Esophagus muscularis mucosa (tissue), 4 donors: Measurements from ENCODE around the gene BRMS1L. TPM values are rescaled to one million over a fixed set of nuclear protein-coding genes. Genes with fewer than 3 reads are reported as not detected.

Source experiments
- DNase-seq: peaks from one replicate; pipeline ENCODE4 v3.0.0-alpha.2; 2017; ENCODE audit errors: extremely low spot score
- H3K27ac ChIP-seq, 4 donors: fragments of 200-600 bp; sonication (generic); replicated peaks in 1 of 4; 1 replicate in 3 of 4; 2 replicates in 1 of 4; pipeline ENCODE4 v1.5.1; 2016 to 2019; ENCODE audit warnings: mild to moderate bottlenecking in 1 of 4
- H3K27me3 ChIP-seq, 4 donors: fragments of 200-600 bp; sonication (generic); one replicate each; pipeline versions ENCODE4 v1.5.1 to v1.6.0; 2016 to 2019
- H3K36me3 ChIP-seq, 4 donors: fragments of 200-600 bp; sonication (generic); one replicate each; pipeline ENCODE4 v1.5.1; 2016 to 2019
- H3K4me1 ChIP-seq, 4 donors: fragments of 200-600 bp; sonication (generic); one replicate each; pipeline ENCODE4 v1.5.1; 2016 to 2019
- H3K4me3 ChIP-seq, 4 donors: fragments of 200-600 bp; sonication (generic); 1 replicate in 2 of 4; 2 replicates in 2 of 4; pipeline ENCODE4 v1.5.1; 2016 to 2019; ENCODE audit warnings: mild to moderate bottlenecking in 4 of 4, moderate library complexity in 1 of 4
- H3K9me3 ChIP-seq, 4 donors: fragments of 200-600 bp; sonication (generic); 1 replicate in 3 of 4; 2 replicates in 1 of 4; pipeline ENCODE4 v1.5.1; 2016 to 2019
- CTCF ChIP-seq, 3 experiments: fragments of 200-600 bp in 2 of 3; fragments of 450-650 bp in 1 of 3; sonication (generic) in 2 of 3; IDR thresholded peaks; one replicate each; pipeline ENCODE4 v1.5.1; 2017 to 2019; ENCODE audit warnings: antibody characterized with exemption in 3 of 3, mild to moderate bottlenecking in 2 of 3, moderate library complexity in 1 of 3
- EP300 ChIP-seq: sonication (generic); formaldehyde crosslinking; IDR thresholded peaks from one replicate; pipeline ENCODE4 v1.6.1; 2017; ENCODE audit warnings: antibody characterized with exemption
- POLR2A ChIP-seq: fragments of 450-650 bp; IDR thresholded peaks from one replicate; pipeline ENCODE4 v1.6.1; 2017; ENCODE audit warnings: antibody characterized with exemption, moderate library complexity, mild to moderate bottlenecking, low read depth
- POLR2AphosphoS5 ChIP-seq, 2 donors: sonication (generic); formaldehyde crosslinking; IDR thresholded peaks; one replicate each; pipeline ENCODE4 v1.6.1; 2017; ENCODE audit warnings: antibody characterized with exemption in 2 of 2
- WGBS: methylation state at CpG from one replicate; pipeline ENCODE4 v1.1.5; 2018; 5-methylcytosine and 5-hydroxymethylcytosine counted together
- intact Hi-C: fragments of 100-400 bp; cut with DNase I; formaldehyde crosslinking; loops from one replicate; pipeline ENCODE4 v1.15.1; 2023
- total RNA-seq, 4 donors: library from RNA; depleted of rRNA; stranded (reverse); fragments of >200 nt; gene quantifications; one replicate each; pipeline versions ENCODE4 v1.1.0 to v1.2.1, GENCODE V29; 2016

Gene BRMS1L
- total RNA-seq, 4 donors from 2014 or later, result 5.0 to 8.0 (median 6.9) TPM

- WGBS, result 36% methylated on average over 2 of the region's 2 CpGs
- peak overlapping the region in 3 of 4 donors; percentile 14 to 44 (median 37) for H3K27ac ChIP-seq
- TF ChIP-seq CTCF (IDR thresholded peaks at IDR 0.05) (no peak), EP300 (no peak), POLR2AphosphoS5 (IDR thresholded peaks at IDR 0.05) (no peak), POLR2A (no peak)
These were observed 53.1 kb downstream of the BRMS1L start for GRCh38 chr14:35879151-35879648.

DNA sequence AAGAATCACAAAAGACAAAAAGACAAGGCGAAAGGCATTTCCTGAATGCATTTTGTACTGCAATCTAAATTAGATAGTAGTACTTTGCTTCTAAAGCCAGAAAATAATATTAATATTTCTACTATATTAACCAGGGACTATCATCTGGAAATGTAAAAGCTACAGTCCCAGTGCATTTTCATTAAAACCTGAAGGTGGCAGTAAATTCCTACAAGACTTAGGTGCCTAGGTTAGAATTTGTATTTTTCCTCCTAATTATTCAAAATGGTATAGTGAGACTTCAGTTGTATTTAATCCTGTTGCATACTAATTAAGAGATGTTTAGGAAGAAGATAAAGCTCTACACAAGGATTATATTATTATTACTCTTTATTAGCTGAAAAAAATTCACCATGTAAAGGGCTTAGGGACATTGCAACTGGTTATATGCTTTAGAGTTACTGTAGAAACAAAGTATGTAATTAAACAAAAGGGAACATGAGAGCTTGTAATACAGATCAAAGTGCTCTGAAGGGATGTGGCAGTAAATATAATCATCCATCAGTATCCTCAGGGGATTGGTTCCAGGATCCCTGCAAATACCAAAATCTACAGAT is 53.6 kb downstream of the BRMS1L start:
- H3K4me1 ChIP-seq, result peaks cover 12 to 19% (median 14%) of the 10 kb centered on the region in 4 donors
- no peak overlapping the region for H3K4me3 ChIP-seq
- H3K27ac ChIP-seq, result no peak overlapping the region
- no peak for TF ChIP-seq POLR2A
- peak; percentile 28 to 53 (median 32) for TF ChIP-seq CTCF (IDR thresholded peaks at IDR 0.05)
- no peak for TF ChIP-seq EP300
- no peak for TF ChIP-seq POLR2AphosphoS5 (IDR thresholded peaks at IDR 0.05)
- WGBS, result 75% methylated on average over 1 of the region's 1 CpG
- no peaks in the 10 kb centered on the region for H3K27me3 ChIP-seq
- no peaks in the 10 kb centered on the region for H3K9me3 ChIP-seq
- intact Hi-C loops, result no loop called here
- no peak for DNase-seq
- no peaks in the 10 kb centered on the region for H3K36me3 ChIP-seq

More at GRCh38 chr14:35879151-35879648, 53.1 kb downstream of the BRMS1L start:
- no peaks in the 10 kb centered on the region for H3K27me3 ChIP-seq
- peaks cover 12 to 19% (median 14%) of the 10 kb centered on the region in 4 donors for H3K4me1 ChIP-seq
- no peak for DNase-seq
- intact Hi-C loops, result no loop called here
- no peaks in the 10 kb centered on the region for H3K36me3 ChIP-seq
- H3K9me3 ChIP-seq, result no peaks in the 10 kb centered on the region
- H3K4me3 ChIP-seq, result no peak overlapping the region

- intact Hi-C loops, result no loop called here
- 92% methylated on average over 2 of the region's 2 CpGs for WGBS
These were observed 55.1 kb downstream of the BRMS1L start for GRCh38 chr14:35881280-35881679.

GRCh38 chr14:35883677-35884293 is 57.6 kb downstream of the BRMS1L start:
- intact Hi-C loops, result no loop called here
- H3K4me3 ChIP-seq, result no peak overlapping the region
- no peaks in the 10 kb centered on the region for H3K9me3 ChIP-seq
- WGBS, result 46% methylated on average over 7 of the region's 7 CpGs
- H3K27me3 ChIP-seq, result no peaks in the 10 kb centered on the region
- DNase-seq, result no peak
- H3K4me1 ChIP-seq, result peaks cover 6 to 9% (median 6%) of the 10 kb centered on the region in 4 donors
- H3K36me3 ChIP-seq, result no peaks in the 10 kb centered on the region
- TF ChIP-seq EP300 (no peak), CTCF (IDR thresholded peaks at IDR 0.05) (peak in 2 of 3 experiments; percentile 48 to 59)
- no peak overlapping the region for H3K27ac ChIP-seq

More at GRCh38 chr14:35881280-35881679, 55.1 kb downstream of the BRMS1L start:
- Histone ChIP-seq H3K9me3 (no peaks in the 10 kb centered on the region), H3K27me3 (no peaks in the 10 kb centered on the region), H3K4me1 (peaks cover 12 to 19% (median 14%) of the 10 kb centered on the region in 4 donors), H3K27ac (no peak overlapping the region), H3K4me3 (no peak overlapping the region), H3K36me3 (no peaks in the 10 kb centered on the region)
- TF ChIP-seq POLR2A (no peak), EP300 (no peak), POLR2AphosphoS5 (IDR thresholded peaks at IDR 0.05) (no peak), CTCF (IDR thresholded peaks at IDR 0.05) (no peak)
- no peak for DNase-seq
